SK-N-SH treated with all-trans-retinoic acid at 6 μM for 48 hours (cell line): ENCODE measurements around the gene OGFOD3.

Experiments
- ATAC-seq: fragments of 200-7000 bp; cut with Tn5 transposase; 3 replicates; pipeline ENCODE4 v1.9.1; 2020; ENCODE audit warnings: mild to moderate bottlenecking, moderate library complexity
- ARNTL ChIP-seq: fragments of 450-650 bp; formaldehyde crosslinking; IDR thresholded peaks from 2 replicates; pipeline ENCODE4 v1.5.0; 2020; ENCODE audit warnings: low read depth, mild to moderate bottlenecking, moderate library complexity, borderline replicate concordance
- BACH2 ChIP-seq: fragments of 250-450 bp; sonication (Bioruptor Pico); IDR thresholded peaks from 2 replicates; pipeline ENCODE4 v1.9.0; 2021; ENCODE audit warnings: mild to moderate bottlenecking, borderline replicate concordance
- CREB5 ChIP-seq: fragments of 250-450 bp; sonication (Bioruptor Pico); IDR thresholded peaks from 2 replicates; pipeline ENCODE4 v1.5.1; 2020; ENCODE audit warnings: low read depth, mild to moderate bottlenecking, moderate library complexity
- CSDC2 ChIP-seq: fragments of 250-450 bp; sonication (Bioruptor Pico); IDR thresholded peaks from 2 replicates; pipeline ENCODE4 v1.5.0; 2020; ENCODE audit warnings: mild to moderate bottlenecking, moderate library complexity
- CSRNP3 ChIP-seq: fragments of 250-450 bp; sonication (Bioruptor Pico); IDR thresholded peaks from 2 replicates; pipeline ENCODE4 v1.5.1; 2021; ENCODE audit warnings: mild to moderate bottlenecking, moderate library complexity
- ESRRG ChIP-seq: fragments of 250-450 bp; sonication (Bioruptor Pico); IDR thresholded peaks from 2 replicates; pipeline ENCODE4 v1.6.1; 2021; ENCODE audit warnings: mild to moderate bottlenecking
- OSR1 ChIP-seq: fragments of 250-450 bp; sonication (Bioruptor Pico); IDR thresholded peaks from 2 replicates; pipeline ENCODE4 v1.8.0; 2022; ENCODE audit warnings: moderate library complexity, mild to moderate bottlenecking, inconsistent platforms
- PATZ1 ChIP-seq: fragments of 250-450 bp; sonication (Bioruptor Pico); IDR thresholded peaks from 2 replicates; pipeline ENCODE4 v1.8.0; 2020; ENCODE audit warnings: mild to moderate bottlenecking, moderate library complexity, borderline replicate concordance
- POU6F1 ChIP-seq: fragments of 250-450 bp; sonication (Bioruptor Pico); IDR thresholded peaks from 2 replicates; pipeline ENCODE4 v1.8.0; 2021; ENCODE audit warnings: low read depth, mild to moderate bottlenecking, moderate library complexity, borderline replicate concordance
- PPARA ChIP-seq: fragments of 250-450 bp; sonication (Bioruptor Pico); IDR thresholded peaks from 2 replicates; pipeline ENCODE4 v1.5.0; 2020; ENCODE audit warnings: mild to moderate bottlenecking, borderline replicate concordance
- RARB ChIP-seq: fragments of 250-450 bp; sonication (Bioruptor Pico); IDR thresholded peaks from 2 replicates; pipeline ENCODE4 v1.8.0; 2021; ENCODE audit warnings: mild to moderate bottlenecking, moderate library complexity
- SNAI2 ChIP-seq: fragments of 250-450 bp; sonication (Bioruptor Pico); IDR thresholded peaks from 2 replicates; pipeline ENCODE4 v1.5.0; 2020; ENCODE audit warnings: mild to moderate bottlenecking, moderate library complexity
- TCF4 ChIP-seq: fragments of 250-450 bp; sonication (Bioruptor Pico); IDR thresholded peaks from 2 replicates; pipeline ENCODE4 v1.8.0; 2021; ENCODE audit warnings: mild to moderate bottlenecking, moderate library complexity, borderline replicate concordance
- TOX ChIP-seq: fragments of 250-450 bp; sonication (Bioruptor Pico); IDR thresholded peaks from 2 replicates; pipeline ENCODE4 v1.8.0; 2021; ENCODE audit warnings: mild to moderate bottlenecking, moderate library complexity, borderline replicate concordance
- TSHZ2 ChIP-seq: fragments of 250-450 bp; sonication (Bioruptor Pico); IDR thresholded peaks from 2 replicates; pipeline ENCODE4 v1.5.0; 2020; ENCODE audit warnings: mild to moderate bottlenecking, moderate library complexity
- ZFP3 ChIP-seq: fragments of 250-450 bp; sonication (Bioruptor Pico); IDR thresholded peaks from 2 replicates; pipeline ENCODE4 v1.5.0; 2020; ENCODE audit warnings: mild to moderate bottlenecking, moderate library complexity
- ZFP30 ChIP-seq: fragments of 450-650 bp; formaldehyde crosslinking; IDR thresholded peaks from 2 replicates; pipeline ENCODE4 v1.5.0; 2022; ENCODE audit warnings: mild to moderate bottlenecking, moderate library complexity
- ZNF565 ChIP-seq: fragments of 450-650 bp; formaldehyde crosslinking; conservative IDR thresholded peaks from 2 replicates; pipeline ENCODE4 v1.5.0; 2020; ENCODE audit warnings: low read depth, mild to moderate bottlenecking, moderate library complexity
- ZNF70 ChIP-seq: fragments of 450-650 bp; formaldehyde crosslinking; IDR thresholded peaks from 2 replicates; pipeline ENCODE4 v1.5.0; 2020; ENCODE audit warnings: mild to moderate bottlenecking, moderate library complexity
- ZNF8 ChIP-seq: fragments of 450-650 bp; formaldehyde crosslinking; IDR thresholded peaks from 2 replicates; pipeline ENCODE4 v1.5.0; 2020; ENCODE audit warnings: mild to moderate bottlenecking, moderate library complexity

The OGFOD3 gene

GRCh38 chr17:82383411-82383810, 35.0 kb downstream of the OGFOD3 start:
- no peak for ATAC-seq
- TF ChIP-seq ZNF8 (CRISPR knock-in tag) = no peak
- TF ChIP-seq ESRRG (CRISPR knock-in tag) = no peak
- no peak for TF ChIP-seq BACH2 (CRISPR knock-in tag)
- no peak for TF ChIP-seq TCF4 (CRISPR knock-in tag)
- no peak for TF ChIP-seq TOX (CRISPR knock-in tag)
- no peak for TF ChIP-seq TSHZ2 (CRISPR knock-in tag)
- no peak for TF ChIP-seq ARNTL (CRISPR knock-in tag)
- no peak for TF ChIP-seq CREB5 (CRISPR knock-in tag)
- TF ChIP-seq ZNF565 (CRISPR knock-in tag) = no peak
- no peak for TF ChIP-seq CSRNP3 (CRISPR knock-in tag)
- no peak for TF ChIP-seq OSR1
- TF ChIP-seq ZNF70 (CRISPR knock-in tag) = no peak
- TF ChIP-seq CSDC2 (CRISPR knock-in tag) = no peak
- TF ChIP-seq SNAI2 (CRISPR knock-in tag) = no peak
- TF ChIP-seq POU6F1 (CRISPR knock-in tag) = no peak
- no peak for TF ChIP-seq PATZ1 (CRISPR knock-in tag)
- no peak for TF ChIP-seq PPARA (CRISPR knock-in tag)
- no peak for TF ChIP-seq ZFP3 (CRISPR knock-in tag)
- TF ChIP-seq ZFP30 (CRISPR knock-in tag) = no peak
- TF ChIP-seq, all 23 proteins: peak for 0

- ATAC-seq = no peak
- TF ChIP-seq TCF4 (CRISPR knock-in tag) = no peak
- no peak for TF ChIP-seq TSHZ2 (CRISPR knock-in tag)
- no peak for TF ChIP-seq RARB (CRISPR knock-in tag)
- TF ChIP-seq TOX (CRISPR knock-in tag) = no peak
- no peak for TF ChIP-seq ZNF70 (CRISPR knock-in tag)
- TF ChIP-seq CSRNP3 (CRISPR knock-in tag) = no peak
- no peak for TF ChIP-seq PATZ1 (CRISPR knock-in tag)
- no peak for TF ChIP-seq POU6F1 (CRISPR knock-in tag)
- no peak for TF ChIP-seq CREB5 (CRISPR knock-in tag)
Measured at GRCh38 chr17:82382933-82383255, 35.5 kb downstream of the OGFOD3 start.
